ENCODE results near the gene POPDC2. TPM values are rescaled to one million over a fixed set of nuclear protein-coding genes. Genes with fewer than 3 reads are reported as not detected.

POPDC2 gene
- total and polyA plus RNA-seq, 2 experiments from 2014 or later: 1.2 to 2.7 TPM

DNA sequence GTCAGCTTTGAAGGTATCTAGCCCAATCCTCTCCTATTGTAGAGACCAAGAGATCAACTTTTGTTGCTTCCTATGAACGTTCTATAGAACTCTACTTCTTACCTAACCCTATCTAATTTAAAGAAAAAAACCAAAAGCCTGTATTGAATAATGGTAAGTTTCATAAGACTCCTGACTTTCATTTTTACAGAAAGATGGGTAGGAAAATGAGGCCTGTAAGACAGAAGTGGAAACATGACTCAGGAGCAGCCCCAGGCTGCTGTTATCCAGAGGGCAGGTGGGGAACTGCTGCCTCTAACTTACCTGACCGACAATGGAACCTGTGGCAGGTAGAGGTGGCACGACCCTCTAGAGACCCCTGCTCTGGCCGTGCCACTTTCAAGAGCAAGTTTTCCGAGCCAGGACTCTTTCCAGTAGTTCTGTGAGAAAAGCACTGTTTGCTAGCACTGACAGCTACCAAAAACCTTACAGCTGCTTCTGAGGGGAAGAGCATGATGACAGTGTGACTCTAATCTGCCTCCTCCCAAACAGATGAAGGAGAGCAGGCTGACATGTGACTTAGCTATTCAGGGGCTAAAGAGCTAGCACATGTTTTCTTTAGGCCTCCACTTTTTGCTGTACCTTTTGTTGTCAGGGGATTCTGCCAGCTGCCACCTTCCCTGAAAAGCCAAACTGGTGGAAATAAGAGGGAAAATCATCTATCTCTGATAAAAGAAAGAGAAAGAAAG is 17.5 kb downstream of the POPDC2 start:
- H3K4me2 ChIP-seq: no peak overlapping the region
- no peaks in the 10 kb centered on the region for H3K27me3 ChIP-seq
- H3K36me3 ChIP-seq (replicated peaks; ENCODE audit: insufficient read depth, low read depth): no peaks in the 10 kb centered on the region
- no peak overlapping the region for H3K4me3 ChIP-seq
- no peaks in the 10 kb centered on the region for H4K20me1 ChIP-seq (ENCODE audit: insufficient read depth, poor library complexity, severe bottlenecking)
- DNase-seq (ENCODE audit: low spot score): no peak
- H3K27ac ChIP-seq: peak overlapping the region; percentile 12
- TF ChIP-seq EZH2phosphoT487 (IDR thresholded peaks at IDR 0.05; ENCODE audit: low read depth, severe bottlenecking, unreplicated experiment): no peak
- TF ChIP-seq, protein P1, sequence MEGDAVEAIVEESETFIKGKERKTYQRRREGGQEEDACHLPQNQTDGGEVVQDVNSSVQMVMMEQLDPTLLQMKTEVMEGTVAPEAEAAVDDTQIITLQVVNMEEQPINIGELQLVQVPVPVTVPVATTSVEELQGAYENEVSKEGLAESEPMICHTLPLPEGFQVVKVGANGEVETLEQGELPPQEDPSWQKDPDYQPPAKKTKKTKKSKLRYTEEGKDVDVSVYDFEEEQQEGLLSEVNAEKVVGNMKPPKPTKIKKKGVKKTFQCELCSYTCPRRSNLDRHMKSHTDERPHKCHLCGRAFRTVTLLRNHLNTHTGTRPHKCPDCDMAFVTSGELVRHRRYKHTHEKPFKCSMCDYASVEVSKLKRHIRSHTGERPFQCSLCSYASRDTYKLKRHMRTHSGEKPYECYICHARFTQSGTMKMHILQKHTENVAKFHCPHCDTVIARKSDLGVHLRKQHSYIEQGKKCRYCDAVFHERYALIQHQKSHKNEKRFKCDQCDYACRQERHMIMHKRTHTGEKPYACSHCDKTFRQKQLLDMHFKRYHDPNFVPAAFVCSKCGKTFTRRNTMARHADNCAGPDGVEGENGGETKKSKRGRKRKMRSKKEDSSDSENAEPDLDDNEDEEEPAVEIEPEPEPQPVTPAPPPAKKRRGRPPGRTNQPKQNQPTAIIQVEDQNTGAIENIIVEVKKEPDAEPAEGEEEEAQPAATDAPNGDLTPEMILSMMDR (IDR thresholded peaks at IDR 0.05; ENCODE audit: poor library complexity): no peak
- TF ChIP-seq EZH2 (IDR thresholded peaks at IDR 0.05; ENCODE audit: borderline replicate concordance): no peak
- no peaks in the 10 kb centered on the region for H3K79me2 ChIP-seq
- no peaks in the 10 kb centered on the region for H3K9me3 ChIP-seq (ENCODE audit: low read depth)
- H3K4me1 ChIP-seq (ENCODE audit: insufficient read depth): no peaks in the 10 kb centered on the region
- WGBS (ENCODE audit: low lambda C conversion rate, missing lambda C conversion rate): 69% methylated on average over 5 of the region's 5 CpGs
- no peaks in the 10 kb centered on the region for H3K9me2 ChIP-seq (replicated peaks; ENCODE audit: insufficient read depth)
- no peak overlapping the region for H2AFZ ChIP-seq

DNA sequence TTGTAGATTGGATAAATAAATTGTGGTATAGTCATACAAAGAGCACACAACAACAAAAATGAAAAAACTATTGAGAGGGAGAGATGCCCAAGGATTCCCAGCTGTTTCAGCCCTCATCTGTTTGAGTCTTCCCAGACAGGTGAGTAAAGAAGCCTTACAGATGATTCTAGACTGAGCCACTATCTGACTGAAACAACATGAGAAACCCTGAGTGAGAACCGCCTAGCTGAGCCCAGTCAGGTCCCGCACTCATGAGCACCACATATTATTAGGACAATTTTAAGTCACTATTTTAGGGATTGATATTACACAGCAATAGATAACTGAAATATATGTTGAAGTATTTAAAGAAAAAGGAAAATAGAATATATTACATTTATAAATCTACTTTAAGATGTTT is 19.0 kb downstream of the POPDC2 start:
- H3K79me2 ChIP-seq: no peaks in the 10 kb centered on the region
- H3K27ac ChIP-seq: no peak overlapping the region
- H3K9me2 ChIP-seq (replicated peaks; ENCODE audit: insufficient read depth): no peaks in the 10 kb centered on the region
- no peaks in the 10 kb centered on the region for H3K27me3 ChIP-seq
- no peak overlapping the region for H3K4me3 ChIP-seq
- H2AFZ ChIP-seq: no peak overlapping the region
- no peaks in the 10 kb centered on the region for H4K20me1 ChIP-seq (ENCODE audit: insufficient read depth, poor library complexity, severe bottlenecking)
- no peaks in the 10 kb centered on the region for H3K4me1 ChIP-seq (ENCODE audit: insufficient read depth)
- H3K9me3 ChIP-seq (ENCODE audit: low read depth): no peaks in the 10 kb centered on the region
- DNase-seq (ENCODE audit: low spot score): no peak
- TF ChIP-seq, protein P1 (IDR thresholded peaks at IDR 0.05; ENCODE audit: poor library complexity): no peak
- TF ChIP-seq EZH2phosphoT487 (IDR thresholded peaks at IDR 0.05; ENCODE audit: low read depth, severe bottlenecking, unreplicated experiment) (no peak), EZH2 (IDR thresholded peaks at IDR 0.05; ENCODE audit: borderline replicate concordance) (no peak)
- no peak overlapping the region for H3K4me2 ChIP-seq
- no peaks in the 10 kb centered on the region for H3K36me3 ChIP-seq (replicated peaks; ENCODE audit: insufficient read depth, low read depth)
- 100% methylated on average over 2 of the region's 2 CpGs for WGBS (ENCODE audit: low lambda C conversion rate, missing lambda C conversion rate)

DNA sequence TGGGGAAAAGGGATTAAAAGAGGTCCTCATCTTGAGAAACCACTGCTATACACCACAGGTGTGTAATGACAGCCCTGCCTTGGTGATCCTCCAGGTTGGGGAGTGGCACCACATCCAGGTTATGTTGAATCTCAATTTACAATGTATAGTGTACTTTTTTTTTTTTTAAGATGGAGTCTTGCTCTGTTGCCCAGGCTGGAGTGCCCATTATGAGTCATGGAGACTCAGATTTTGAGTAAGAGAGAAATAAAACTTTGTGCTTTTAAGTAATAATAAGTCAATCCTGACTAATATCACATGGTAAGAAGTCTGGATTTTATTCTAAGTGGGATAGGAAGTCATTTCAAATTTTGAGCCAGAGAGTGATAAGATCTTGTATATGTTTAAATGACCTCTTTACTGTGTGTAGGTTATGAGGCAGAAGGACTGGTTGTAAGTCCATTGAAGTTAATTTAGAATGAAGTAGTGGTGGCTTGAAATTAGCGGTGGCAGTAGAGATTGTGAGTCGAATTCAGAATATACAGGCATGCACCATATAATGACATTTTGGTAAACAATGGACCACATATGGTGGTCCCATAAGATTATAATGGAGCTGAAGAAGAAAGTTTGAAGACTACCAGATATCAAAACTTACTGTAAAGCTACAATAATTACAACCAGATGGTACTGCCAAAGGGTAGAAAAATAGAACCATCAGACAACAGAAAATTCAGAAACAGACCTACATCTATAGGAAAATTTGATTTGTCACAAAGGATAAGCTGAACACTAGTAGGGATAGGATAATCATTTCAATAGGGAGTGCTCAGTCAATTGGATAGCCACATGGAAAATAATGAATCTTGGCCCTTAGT is 20.7 kb downstream of the POPDC2 start:
- TF ChIP-seq, protein P1 (IDR thresholded peaks at IDR 0.05; ENCODE audit: poor library complexity): no peak
- TF ChIP-seq EZH2 (IDR thresholded peaks at IDR 0.05; ENCODE audit: borderline replicate concordance) (no peak), EZH2phosphoT487 (IDR thresholded peaks at IDR 0.05; ENCODE audit: low read depth, severe bottlenecking, unreplicated experiment) (no peak)
- H3K4me2 ChIP-seq: no peak overlapping the region
- no peaks in the 10 kb centered on the region for H3K79me2 ChIP-seq
- peak overlapping the region; percentile 71 for H3K27ac ChIP-seq
- H3K36me3 ChIP-seq (replicated peaks; ENCODE audit: insufficient read depth, low read depth): no peaks in the 10 kb centered on the region
- DNase-seq (ENCODE audit: low spot score): no peak
- H3K9me3 ChIP-seq (ENCODE audit: low read depth): no peaks in the 10 kb centered on the region
- H2AFZ ChIP-seq: no peak overlapping the region
- H3K4me3 ChIP-seq: no peak overlapping the region
- no peaks in the 10 kb centered on the region for H4K20me1 ChIP-seq (ENCODE audit: insufficient read depth, poor library complexity, severe bottlenecking)
- no peaks in the 10 kb centered on the region for H3K27me3 ChIP-seq
- no peaks in the 10 kb centered on the region for H3K9me2 ChIP-seq (replicated peaks; ENCODE audit: insufficient read depth)
- WGBS (ENCODE audit: low lambda C conversion rate, missing lambda C conversion rate): 69% methylated on average over 2 of the region's 2 CpGs
- no peaks in the 10 kb centered on the region for H3K4me1 ChIP-seq (ENCODE audit: insufficient read depth)

Measured in hepatocyte (in vitro differentiated cells).